Measurements from ENCODE around the gene FAM168B.

The FAM168B gene

GRCh38 chr2:131054488-131054887 is 38.8 kb downstream of the FAM168B start:
- FAIRE-seq = no peak

GRCh38 chr2:131052741-131053263 is 40.5 kb downstream of the FAM168B start:
- no peak for FAIRE-seq

GRCh38 chr2:131050896-131051295 is 42.4 kb downstream of the FAM168B start:
- FAIRE-seq = no peak

GRCh38 chr2:131049150-131049718 is 44.0 kb downstream of the FAM168B start:
- no peak for FAIRE-seq

GRCh38 chr2:131048641-131049040 is 44.6 kb downstream of the FAM168B start:
- no peak for FAIRE-seq

- FAIRE-seq = no peak
These were observed 45.2 kb downstream of the FAM168B start for GRCh38 chr2:131047920-131048560.

- FAIRE-seq = no peak
These were observed 46.2 kb downstream of the FAM168B start for GRCh38 chr2:131046918-131047652.

GRCh38 chr2:131046028-131046917 is 47.0 kb downstream of the FAM168B start:
- FAIRE-seq = no peak

- no peak for FAIRE-seq
These were observed 47.8 kb downstream of the FAM168B start for GRCh38 chr2:131045286-131046027.

- no peak for FAIRE-seq
These were observed 48.5 kb downstream of the FAM168B start for GRCh38 chr2:131044757-131045150.

- FAIRE-seq = no peak
These were observed 49.0 kb downstream of the FAM168B start for GRCh38 chr2:131044075-131044756.

- no peak for FAIRE-seq
These were observed 49.8 kb downstream of the FAM168B start for GRCh38 chr2:131043199-131044074.

GRCh38 chr2:131042148-131042775 is 51.0 kb downstream of the FAM168B start:
- no peak for FAIRE-seq

- FAIRE-seq = no peak
These were observed 51.7 kb downstream of the FAM168B start for GRCh38 chr2:131041402-131042147.

GRCh38 chr2:131040661-131041401 is 52.4 kb downstream of the FAM168B start:
- no peak for FAIRE-seq

- no peak for FAIRE-seq
These were observed 53.2 kb downstream of the FAM168B start for GRCh38 chr2:131039908-131040660.

- FAIRE-seq = no peak
These were observed 53.7 kb downstream of the FAM168B start for GRCh38 chr2:131039535-131039907.

- no peak for FAIRE-seq
These were observed 54.2 kb downstream of the FAM168B start for GRCh38 chr2:131039101-131039440.

Measured in endometrium (tissue), 2 donors.